ENCODE results near the gene RAB24.
"Not testable (repeated sequence)": the region's sequence is repeated elsewhere in the genome, so short reads cannot be mapped to it uniquely, and the experiment has no call there.

RAB24 gene

GRCh38 chr5:177290816-177291596 is 12.5 kb downstream of the RAB24 start:
- no peak for DNase-seq

- no peak for DNase-seq
These were observed 15.3 kb downstream of the RAB24 start for GRCh38 chr5:177288191-177288590.

- no peak for DNase-seq
These were observed 26.6 kb downstream of the RAB24 start for GRCh38 chr5:177276886-177277285.

DNA sequence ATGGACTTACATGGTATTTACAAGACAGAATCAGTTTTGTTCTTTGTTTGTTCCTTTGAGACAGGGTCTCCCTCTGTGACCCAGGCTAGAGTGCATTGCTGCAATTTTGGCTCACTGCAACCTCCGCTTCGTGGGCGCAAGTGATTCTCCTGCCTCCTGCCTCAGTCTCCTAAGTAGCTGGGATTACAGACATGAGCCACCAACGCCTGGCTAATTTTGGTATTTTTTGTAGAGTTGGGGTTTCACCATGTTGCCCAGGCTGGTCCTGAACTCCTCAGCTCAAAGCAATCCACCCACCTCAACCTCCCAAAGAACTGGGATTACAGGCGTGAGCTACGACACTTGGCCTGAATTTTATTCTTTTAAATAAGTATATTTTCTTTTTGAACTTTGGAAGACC is 27.6 kb downstream of the RAB24 start:
- no peak for DNase-seq

GRCh38 chr5:177271113-177271512 is 32.4 kb downstream of the RAB24 start:
- no peak for DNase-seq

DNA sequence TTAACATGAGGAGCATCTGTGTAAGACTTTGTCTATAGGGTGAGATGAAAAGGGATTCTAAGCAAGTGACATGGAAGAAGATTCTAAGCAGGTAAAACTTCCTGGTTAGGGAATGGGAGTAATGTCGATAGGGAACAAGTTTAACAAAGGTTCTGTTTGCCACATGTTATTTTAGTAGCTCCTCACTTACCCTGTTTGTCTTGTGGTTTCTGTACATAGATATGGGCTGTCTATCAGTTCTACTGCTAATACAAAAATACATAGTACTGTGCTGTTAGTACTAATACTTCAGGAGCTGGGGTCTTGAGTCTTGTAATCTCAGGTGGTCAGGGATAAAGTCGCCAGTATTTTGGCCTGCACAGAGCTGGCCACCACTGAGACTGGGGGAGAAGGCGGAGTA is 32.9 kb downstream of the RAB24 start:
- no peak for DNase-seq

DNA sequence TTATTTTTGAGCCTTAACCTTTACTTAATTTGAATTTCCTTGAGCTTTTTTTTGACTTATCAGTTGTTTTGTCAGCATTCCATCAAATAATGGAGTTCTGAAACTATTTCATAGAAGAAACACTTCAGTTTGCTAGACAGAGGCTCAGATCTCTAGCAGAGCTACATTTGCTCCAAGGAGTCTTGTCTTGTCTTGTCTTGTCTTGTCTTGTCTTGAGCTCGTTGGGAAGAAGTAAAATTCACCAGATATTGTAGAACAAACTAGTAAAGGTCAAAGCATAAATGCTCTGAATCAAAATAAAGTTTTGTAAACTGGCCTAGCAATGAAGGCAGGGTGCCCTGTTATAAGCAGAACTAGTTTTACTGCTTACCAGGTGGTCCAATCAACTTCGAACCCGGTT is 33.5 kb downstream of the RAB24 start:
- DNase-seq, result no peak

DNA sequence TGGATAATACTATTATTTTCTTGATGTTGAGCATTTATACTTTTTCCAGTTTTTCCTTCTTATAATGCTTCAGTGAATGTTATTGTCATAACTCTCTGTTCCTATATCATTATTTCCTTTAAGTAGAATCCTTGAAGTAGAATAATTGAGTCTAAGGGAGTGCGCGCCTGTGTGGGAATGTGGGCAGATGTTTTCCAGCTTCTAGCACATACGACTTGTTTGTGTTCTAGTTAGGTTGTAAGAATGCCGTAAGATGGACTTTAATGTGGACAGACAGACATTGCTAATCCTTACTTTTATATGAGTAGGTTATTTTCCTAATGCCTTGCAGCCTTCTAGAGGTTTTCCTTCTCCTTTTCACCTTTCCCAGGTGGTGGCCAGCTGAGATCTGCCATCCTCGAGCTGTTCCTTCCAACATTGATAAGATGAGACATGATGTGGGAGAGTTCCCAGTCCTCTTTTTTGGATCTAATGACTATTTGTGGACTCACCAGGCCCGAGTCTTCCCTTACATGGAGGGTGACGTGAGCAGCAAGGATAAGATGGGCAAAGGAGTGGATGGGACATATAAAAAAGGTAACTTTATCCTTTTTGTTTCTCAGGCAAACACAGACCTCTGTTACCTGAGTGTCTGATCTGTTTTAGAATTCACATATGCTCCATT is 34.2 kb downstream of the RAB24 start:
- DNase-seq, result no peak

- no peak for DNase-seq
These were observed 38.1 kb downstream of the RAB24 start for GRCh38 chr5:177265395-177265794.

- DNase-seq, result no peak
These were observed 39.3 kb downstream of the RAB24 start for GRCh38 chr5:177264178-177264577.

DNA sequence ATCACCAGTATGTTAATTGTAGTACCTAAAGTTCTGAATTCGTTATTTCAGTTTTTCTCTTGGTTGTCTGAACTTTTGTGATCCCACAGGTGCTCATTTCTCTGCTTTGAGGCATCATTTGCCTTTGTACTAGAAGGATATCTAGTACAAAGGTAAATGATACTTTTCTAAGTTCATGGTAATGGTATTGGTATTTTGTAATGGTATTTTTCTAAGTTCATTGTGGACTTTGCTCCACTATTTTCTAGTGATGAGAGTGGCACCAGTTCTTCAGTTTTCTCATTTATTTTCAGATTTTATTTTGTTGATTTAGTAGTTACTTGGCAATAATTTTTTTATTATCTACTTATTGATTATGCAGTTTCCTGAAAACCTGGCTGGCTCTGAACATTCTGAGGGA is 42.0 kb downstream of the RAB24 start:
- no peak for DNase-seq

DNA sequence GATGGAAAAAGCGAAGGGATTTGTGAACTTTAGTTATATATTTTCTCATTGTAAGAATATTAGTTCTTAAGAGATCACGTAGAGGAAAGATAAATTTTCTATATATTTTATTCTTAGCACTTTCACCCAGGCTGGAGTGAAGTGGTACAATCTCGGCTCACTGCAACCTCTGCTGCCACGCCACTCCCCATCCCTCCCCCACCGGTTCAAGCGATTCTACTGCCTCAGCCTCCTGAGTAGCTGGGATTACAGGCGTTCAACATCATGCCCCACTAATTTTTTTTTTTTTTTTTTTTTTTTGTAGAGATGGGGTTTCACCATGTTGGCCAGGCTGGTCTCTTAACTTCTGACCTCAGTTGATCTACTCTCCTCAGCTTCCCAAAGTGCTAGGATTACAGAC is 42.6 kb downstream of the RAB24 start:
- DNase-seq, result no peak

DNA sequence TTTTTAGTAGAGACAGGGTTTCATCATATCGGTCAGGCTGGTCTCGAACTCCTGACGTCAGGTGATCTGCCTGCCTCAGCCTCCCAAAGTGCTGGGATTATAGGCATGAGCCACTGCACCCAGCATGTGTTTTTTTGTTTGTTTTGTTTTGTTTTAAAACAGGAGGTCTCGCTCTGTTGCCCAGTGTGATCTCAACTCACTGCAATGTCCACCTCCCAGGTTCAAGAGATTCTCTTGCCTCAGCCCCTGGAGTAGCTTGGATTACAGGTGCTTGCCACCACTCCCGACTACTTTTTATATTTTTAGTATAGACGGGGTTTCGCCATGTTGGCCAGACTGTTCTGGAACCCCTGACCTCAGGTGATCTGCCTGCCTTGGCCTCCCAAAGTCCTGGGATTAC is 44.8 kb downstream of the RAB24 start:
- not testable (repeated sequence) for DNase-seq

- no peak for DNase-seq
These were observed 47.2 kb downstream of the RAB24 start for GRCh38 chr5:177256296-177256695.

- no peak for DNase-seq
These were observed 50.3 kb downstream of the RAB24 start for GRCh38 chr5:177253252-177253651.

Data from hematopoietic multipotent progenitor cell treated with erythropoietin and hydrocortisone succinate and interleukin-3 and kit ligand, for 6 days (in vitro differentiated cells).